CMK (cell line): ENCODE results near the gene CACNG1.

Source experiments
- DNase-seq: peaks from one replicate; pipeline ENCODE4 v3.0.0-alpha.2; 2010; ENCODE audit warnings: low read depth

CACNG1 gene

DNA sequence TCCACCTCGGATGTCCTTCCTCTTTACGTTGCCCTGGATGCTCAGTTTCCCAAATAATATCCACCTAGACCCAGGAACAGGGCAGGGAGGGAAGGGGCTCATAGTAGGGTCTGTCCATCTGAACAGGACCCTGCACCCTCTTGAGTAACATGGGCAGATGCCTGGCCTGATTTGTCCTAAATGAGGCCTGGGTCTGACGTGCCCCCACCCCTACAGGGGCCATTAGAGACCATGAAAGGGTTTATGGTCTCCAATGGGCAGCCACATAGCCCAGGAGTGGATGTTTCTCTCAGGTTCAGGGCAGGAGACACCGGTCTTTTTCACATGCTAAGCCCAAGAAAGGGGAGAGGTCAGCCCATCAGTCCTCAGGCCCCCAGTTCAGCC is 6.8 kb downstream of the CACNG1 start:
- DNase-seq = no peak

DNA sequence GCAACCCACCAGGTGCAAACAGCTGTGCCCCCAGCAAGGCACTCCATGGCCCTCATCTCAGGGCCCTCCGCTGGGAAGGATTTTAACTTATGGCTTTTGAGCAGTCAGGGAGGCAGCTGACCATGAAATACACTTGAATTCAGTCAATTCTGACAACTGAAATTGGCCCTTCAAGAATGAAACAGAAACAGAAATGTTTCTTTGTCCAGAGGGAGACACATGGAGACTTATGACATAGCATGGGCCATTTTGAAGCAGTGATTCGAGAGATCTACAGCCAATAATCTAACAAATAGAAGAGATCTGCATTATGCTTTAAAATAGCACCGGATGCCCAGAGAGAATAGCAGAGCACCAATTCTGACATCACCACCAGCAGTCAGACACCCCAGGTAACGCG is 7.5 kb downstream of the CACNG1 start:
- DNase-seq = no peak

DNA sequence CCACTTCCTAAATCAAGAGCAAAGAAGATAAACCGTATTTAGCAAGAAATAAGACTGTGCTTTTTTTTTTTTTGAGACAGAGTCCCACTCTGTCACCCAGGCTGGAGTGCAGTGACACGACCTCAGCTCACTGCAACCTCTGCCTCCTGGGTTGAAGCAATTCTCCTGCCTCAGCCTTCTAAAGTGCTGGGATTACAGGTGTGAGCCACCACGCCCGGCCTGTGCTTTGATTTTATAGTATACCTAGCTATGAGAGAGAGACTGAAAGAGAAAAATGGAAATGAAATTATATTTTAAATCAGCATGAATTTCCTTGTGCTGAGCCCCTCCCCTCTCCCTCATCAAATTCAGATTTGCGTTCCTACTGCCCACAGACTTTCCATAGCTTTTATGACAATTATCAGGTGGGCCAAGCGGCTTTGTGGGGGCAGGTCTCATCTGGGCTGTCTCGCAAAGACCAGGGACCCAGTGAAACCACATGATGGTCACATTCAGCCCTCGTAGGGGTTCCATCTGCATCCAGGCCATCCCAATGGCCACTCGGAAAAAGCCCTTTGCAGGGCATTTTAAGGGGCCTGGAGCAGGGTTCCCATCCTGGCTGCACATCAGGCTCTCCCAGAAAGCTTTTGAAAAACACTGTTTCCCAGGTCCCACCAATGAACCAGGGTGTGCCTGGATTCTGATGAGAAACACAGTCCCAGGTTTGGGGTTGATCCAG is 8.5 kb downstream of the CACNG1 start:
- DNase-seq = no peak

DNA sequence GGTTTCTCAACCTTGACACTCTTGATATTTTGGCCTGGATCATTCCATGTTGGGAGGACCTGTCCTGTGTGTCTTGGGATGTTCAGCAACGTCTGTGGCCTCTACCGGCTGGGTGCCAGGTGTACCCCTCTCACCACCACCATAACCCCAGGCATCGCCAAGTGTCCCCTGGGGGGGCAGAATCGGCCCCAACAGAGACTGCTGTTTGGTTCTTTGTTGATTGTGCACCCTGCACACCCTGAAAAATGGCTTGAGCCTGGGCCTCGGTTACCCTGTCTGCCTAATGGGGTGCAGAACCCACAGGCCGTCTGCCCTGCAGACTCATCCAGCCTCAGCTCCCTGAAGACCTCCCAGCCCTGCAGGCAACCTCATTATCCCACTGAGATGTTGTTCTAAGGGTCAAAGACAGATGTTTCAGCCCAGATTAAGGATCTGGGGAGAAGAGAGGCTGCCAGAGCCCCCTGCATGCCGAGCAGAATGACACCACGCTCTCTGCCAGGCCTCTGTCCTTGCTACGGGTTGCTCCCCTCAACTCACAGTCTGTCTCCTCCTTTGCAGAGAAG is 9.2 kb downstream of the CACNG1 start:
- no peak for DNase-seq

DNA sequence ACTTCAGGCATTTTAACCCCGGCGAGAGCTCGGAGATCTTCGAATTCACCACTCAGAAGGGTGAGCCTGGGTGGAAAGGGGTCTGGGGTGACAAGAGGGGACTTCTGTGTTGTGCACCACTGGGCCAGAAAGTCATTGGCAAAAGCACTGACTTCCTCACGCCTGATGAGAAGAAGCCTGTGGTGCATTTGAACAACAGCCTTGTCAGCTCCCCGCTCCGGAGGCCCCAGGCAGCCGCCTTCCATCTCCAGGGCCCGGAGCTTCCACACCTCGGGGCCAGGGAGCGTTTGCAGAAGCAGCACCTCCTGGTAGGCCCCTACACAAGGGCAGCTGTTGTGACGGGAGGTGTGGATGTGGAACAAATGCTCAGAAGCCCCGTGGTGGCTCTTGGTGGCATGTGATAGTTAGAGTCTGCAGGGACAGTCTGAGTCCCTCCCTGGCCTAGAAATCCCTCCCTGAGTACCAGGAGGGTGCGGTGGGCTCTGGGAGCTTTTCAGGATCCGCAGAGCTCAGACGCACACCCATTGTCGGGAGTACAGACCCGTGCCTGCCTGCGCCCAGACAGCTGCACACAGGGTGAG is 9.7 kb downstream of the CACNG1 start:
- no peak for DNase-seq

DNA sequence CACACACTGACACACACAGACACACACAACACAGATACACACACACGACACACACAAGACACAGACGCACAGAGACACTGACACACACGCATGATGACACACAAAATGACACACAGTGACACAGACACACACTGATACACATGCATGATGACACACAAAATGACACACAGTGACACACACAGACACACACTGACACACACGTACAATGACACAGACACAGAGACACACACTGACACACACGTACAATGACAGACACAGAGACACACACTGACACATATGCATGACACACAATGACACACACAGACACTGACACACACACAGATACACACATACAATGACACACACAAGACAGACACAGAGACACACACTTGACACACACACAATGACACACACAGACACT is 10.3 kb downstream of the CACNG1 start:
- no peak for DNase-seq

DNA sequence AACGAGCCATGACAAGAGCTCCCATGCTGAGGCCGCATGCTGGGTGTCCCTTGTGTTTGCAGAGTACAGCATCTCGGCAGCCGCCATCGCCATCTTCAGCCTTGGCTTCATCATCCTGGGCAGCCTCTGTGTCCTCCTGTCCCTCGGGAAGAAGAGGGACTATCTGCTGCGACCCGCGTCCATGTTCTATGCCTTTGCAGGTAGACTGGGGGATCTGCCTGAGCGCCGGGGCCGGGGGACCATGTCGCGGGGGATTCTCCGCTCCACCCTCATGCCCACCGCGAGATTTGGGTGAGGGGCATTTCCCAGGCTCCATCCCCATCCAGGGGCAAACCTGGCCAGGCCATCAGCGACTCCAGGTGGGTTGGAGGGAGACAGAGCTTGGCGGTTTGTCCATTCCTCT is 10.7 kb downstream of the CACNG1 start:
- no peak for DNase-seq

DNA sequence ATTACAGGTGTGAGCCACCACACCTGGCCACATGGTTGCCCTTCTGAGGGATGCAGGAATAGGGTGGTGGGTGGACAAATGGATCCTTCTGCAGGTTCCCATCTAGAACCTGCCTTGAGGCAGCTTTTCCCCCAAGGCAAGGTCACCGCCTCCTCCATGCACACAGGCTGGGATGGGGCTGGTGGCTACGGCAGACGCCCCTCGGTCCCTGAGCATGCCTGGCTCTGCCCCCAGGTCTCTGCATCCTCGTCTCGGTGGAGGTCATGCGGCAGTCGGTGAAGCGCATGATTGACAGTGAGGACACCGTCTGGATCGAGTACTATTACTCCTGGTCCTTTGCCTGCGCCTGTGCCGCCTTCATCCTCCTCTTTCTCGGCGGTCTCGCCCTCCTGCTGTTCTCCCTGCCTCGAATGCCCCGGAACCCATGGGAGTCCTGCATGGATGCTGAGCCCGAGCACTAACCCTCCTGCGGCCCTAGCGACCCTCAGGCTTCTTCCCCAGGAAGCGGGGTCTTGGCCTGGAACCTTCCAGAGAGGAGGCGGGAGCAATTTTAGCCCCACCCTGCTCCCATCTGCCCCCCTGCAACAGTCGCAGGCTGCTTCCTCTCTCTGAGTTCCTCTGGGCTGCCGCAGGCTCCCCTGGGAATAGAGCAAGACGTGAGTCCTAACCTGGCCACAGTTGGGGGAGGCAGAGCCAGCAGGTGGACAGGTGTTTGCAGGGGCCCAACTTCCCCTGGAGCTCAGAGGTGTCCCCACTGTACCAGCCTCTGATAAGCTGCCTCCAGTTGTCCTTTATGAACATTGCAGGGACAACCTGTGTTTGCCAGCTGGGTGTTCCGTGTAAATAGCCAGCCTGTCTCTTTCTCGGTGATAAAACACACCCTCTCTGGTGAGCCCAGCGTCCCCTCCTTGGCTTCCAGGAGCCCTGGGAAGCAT is 11.7 kb downstream of the CACNG1 start:
- DNase-seq = no peak

DNA sequence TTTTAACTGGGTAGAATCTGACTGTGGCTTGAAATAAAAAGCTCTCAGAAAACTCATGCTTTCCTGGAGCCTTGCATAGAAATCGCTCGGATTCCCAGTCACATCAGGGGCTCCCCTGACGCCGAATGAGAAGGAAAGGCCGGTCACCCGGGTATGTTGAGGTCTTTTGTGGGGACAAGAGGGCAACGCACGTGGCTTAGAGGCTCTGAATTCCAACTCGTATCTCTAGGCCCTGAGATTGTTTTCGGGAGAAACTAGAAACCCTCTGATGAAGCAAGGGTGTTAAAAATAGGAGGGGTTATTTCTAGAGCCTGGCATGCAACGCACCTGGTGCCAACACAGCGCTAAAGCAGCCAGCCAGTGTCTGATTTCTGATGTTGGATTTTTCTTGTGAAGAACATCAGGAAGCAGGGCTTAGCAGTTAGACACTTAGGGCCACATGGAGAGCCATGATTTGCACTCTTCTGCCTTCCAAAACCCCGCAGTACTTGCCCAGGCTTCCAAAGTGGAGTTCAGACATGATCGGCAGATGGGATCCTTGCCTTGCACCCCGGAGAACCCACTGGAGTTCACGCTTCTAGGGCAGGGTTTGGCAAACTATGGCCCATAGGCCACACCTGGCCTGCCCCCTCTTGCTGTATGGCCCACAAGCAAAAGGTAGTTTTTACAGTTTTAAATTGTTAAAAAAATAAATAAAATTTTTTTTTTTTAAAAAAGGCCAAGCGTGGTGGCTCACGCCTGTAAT is 12.6 kb downstream of the CACNG1 start:
- DNase-seq = no peak

DNA sequence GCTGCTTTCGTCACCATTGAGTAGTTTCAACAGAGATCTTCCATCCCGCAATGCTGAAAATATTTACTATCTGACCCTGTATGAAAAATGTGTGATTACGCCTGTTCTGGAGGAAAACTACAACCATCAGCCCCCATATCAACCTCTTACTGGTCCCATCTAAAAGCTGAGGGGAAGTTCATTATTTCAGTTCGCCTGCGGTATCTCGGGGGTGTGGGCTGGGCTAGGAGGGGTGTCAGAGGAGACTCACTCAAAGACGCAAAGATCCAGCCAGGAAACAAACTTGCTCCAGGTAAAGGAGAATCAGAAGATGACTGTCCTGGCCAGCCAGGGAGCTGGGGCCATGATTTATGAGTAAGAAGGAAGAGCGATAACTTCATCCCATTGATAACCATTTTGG is 13.7 kb downstream of the CACNG1 start:
- DNase-seq = no peak

DNA sequence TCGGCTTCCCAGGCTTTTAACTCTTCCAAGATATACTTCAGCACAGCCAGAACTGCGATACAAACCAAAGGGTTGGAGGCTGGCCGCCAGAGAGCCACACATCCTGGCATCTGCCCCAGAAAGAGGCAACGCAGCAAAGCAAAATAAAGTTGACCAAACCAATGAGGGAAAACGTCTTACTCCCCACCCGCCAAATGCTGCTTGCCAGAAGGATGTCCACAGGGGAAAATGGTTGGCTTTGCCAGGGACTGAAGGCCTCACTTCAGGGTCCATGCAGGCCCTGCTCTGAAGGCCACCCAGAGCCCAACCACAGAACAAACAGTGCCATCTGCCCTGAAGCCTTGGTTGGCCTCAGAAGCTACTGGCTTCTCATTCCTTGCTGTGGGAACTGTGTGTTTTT is 15.0 kb downstream of the CACNG1 start:
- no peak for DNase-seq

DNA sequence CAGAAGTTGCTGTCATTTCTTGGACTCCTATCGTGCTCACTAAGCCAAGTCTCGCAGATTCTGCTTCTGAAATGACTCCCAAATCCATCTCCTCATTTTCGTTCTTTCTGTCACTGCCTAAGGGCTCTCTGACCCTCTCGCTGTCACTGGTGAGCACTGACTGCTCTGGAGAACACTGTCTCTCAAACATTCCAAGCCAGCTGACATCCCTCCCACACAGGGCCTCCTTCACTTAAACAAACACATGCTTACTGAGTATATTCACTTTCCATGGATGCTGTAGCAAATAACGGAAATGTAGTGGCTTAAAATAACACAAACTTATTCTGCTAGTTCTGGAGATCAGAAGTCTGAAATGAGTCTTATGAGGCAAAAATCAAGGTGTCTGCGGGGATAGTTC is 18.8 kb downstream of the CACNG1 start:
- DNase-seq = no peak

DNA sequence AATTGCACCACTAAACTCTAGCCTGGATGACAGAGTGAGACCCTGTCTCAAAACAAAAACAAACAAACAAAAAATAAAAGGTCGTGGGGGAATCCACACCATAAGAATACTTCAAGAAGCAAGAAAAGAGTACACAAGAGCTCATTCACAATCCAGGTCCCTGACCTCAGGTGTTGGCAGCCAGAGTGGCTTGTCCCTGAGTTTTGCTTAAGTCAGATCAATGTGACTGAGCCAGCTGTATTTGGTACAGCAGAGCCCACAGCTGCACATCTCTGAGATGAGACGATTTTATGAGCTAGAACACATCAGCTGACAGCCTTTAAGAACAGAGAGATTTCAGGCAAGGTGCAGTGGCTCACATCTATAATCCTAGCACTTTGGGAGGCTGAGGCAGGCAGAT is 22.4 kb downstream of the CACNG1 start:
- DNase-seq = no peak

DNA sequence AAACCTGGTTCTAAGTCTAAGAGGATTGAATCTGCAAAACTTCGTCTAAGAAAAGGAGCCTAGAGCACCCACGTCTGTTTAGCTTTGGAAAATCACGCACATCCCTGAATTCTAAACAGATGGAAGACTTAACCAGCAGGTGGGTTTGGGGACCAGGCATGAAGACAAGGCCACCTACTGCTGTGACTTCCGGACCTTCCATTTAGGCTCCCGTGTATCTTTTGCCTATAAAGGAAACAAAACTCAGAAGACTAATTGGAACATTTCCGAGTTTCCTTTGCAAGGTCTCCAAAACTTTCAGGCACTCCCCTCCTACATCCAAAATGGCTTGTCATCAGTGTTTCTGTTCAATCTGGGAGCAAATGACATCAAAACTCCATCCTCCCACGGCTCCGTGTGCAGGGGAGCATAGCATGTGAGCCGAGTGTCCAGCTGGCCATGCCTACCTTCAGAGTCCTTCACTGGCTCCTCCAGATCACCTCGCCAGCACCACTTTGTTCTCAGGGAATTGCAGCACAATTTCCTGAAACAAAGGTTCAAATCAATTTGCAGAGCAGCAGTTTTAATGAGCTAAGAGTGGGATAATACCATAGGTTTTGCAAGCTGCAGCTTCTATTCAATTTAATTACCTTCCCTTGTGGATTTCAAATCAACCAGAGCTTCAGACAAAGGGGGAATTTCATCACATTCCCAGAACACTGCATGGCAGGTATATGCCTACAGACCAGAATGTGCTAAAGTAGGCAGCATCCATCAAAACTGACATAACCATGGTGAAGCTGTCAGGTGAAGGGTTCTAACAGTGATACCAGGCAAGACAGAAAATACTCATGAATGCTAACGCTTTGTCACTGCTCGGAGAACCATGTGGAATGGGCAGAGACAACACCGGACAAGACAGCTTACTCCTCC is 23.5 kb downstream of the CACNG1 start:
- no peak for DNase-seq

DNA sequence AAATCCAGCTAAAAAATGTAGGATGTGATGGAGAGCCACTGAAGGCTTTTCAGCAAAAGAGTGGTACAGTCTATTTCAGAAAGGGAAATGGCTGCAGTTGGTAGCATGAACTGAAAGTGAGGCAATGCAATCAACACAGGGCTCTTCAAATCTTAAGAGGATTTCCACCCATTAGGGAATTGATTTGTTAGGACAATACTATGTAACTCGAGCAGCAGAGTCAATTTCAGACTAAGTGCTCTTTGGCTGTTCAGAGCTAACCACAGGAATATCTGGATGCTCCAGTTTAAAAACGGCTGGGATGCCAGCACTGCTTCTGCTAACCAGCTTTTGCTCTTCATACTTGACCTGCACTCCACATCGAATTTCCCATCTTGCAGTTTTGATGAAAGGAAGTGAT is 24.6 kb downstream of the CACNG1 start:
- DNase-seq = no peak

DNA sequence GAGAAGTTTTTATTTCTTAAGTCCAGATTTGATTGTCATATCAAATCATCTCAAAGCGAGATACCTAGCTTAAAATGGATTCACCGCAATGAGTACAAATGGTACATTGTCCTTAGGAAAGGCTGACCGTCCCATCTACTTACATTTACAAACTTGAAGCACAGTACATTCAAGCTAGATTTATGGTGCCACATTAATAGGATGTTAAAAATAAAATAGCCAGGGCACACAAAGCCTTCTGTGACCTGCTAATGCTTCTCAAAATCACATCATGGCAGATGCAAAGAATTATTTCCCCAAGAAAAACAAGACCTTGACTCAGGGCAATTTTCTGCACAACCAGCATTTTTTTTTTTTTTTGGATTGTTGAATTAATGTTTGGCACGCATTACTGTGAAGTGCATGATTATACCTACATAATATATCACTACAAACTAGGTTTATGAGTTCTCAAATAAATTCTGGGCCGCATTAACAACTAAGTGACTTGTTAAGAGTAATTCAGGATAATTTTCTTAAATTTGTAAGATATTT is 25.3 kb downstream of the CACNG1 start:
- no peak for DNase-seq

DNA sequence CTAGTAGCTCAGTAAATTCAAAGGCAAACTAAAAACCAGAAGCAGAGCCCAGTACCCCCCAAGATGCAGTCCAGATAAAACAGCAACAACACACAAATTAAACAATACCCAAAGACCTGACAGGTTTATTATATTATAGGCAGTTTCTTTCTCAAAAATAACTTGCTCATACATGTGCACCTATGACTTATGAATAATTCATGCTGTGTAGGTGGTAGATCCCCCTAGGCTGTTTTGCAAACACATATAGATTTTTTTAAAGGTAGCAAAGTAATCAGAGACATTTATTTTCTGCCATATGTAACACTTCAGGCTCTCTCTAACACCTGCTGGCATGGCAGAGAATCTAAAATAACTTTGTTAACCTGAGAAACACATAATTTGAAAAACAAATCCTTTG is 27.2 kb downstream of the CACNG1 start:
- DNase-seq = no peak

DNA sequence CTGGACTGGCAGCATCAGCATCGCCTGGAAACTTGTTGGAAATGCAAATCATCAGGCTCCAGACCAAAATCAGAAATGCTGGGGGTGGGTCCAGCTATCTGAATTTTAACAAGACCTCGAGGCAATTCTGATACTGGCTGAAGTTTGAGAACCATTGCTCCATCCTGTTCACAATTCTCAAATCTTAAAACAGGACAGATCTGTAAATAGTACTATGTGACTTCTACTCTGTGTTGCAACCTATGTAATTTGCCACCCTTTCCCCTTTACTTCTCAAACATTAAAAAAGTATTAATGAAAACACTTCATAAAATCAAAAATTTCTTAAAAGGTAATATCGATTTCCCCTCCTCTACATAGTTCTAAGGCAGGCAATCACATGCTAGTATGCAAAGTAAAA is 28.5 kb downstream of the CACNG1 start:
- no peak for DNase-seq

DNA sequence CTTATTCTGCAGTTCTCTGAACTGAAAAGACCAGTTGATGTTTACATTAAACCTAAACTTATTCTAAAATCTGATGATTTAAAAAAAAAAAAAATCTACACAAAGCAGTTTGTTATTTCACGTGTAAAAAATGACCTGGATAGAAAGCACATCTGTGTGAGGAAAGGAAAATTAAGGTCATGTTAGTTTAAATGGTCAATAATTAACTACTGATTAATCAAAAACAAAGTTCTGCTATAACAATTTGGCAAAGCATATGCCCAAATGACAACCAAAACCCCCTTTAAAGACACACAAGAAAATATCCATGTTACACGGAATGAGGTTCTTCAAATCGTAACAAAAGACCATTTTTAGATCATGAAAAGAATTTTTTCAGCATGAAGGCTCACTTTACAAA is 30.4 kb downstream of the CACNG1 start:
- no peak for DNase-seq

DNA sequence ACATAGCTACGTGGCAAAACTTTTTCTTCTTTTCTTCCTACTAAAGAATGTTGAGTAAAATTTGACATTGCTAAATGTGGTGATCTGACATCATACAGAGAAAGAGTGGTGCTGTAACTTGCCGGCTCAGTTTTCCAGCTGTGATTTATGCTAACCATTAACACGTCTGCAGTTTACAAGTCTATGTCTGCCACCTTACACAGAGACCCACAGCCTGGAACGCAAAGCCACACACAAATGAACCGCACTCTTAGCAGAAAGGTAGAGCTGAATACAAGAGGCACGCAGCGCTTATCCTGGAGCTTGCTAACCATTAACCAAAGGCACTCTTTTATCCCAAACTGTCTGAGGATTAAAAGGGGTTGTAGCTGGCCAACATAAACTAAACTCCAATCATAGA is 31.9 kb downstream of the CACNG1 start:
- no peak for DNase-seq

DNA sequence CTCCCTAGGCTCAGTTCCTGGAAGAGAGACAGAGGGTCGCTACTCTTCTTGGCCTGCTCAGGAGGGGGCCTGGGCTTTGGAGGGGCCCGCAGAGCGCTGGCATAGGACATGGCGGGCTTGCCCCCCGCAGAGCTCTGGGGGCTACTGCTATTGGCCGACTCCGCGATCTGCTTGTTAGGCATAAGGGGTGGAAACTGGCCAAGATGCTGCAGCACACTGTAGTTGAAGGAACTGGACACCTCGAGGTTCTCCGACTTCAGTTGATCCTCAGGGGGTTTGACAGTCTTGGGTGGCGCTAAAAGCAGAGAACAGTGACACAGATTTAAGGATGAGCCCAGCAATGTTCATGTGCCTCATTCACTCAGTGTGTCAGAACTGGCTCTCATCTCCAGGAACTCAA is 33.9 kb downstream of the CACNG1 start:
- DNase-seq = no peak
